Activated CD8-positive, alpha-beta memory T cell treated with anti-CD3 and anti-CD28 coated beads for 1 hour (primary cell): ENCODE measurements around the gene CFAP251.

Experiments
- DNase-seq, 2 donors: peaks; one replicate each; pipeline ENCODE4 v3.0.0-alpha.2; 2020; ENCODE audit warnings: low read depth in 1 of 2; ENCODE audit errors: extremely low read depth in 1 of 2

Gene CFAP251

GRCh38 chr12:122046145-122046544 is 127.8 kb downstream of the CFAP251 start:
- no peak for DNase-seq

DNA sequence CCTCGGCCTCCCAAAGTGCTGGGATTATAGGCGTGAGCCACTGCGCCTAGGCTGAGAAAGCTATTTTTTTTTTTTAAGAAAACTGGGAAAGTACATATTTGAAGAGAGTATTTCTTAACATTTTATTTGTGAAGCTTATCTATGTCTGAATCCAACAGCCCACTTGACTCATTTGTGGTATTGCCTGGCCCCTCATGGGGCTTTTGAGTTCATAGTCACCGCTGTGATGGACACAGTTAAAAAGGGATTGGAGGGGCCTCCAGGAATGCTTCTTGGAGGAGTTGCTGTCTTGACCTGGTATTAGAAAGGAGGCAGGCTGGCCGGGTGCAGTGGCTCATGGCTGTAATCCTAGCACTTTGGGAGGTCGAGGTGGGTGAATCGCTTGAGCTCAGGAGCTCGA is 129.8 kb downstream of the CFAP251 start:
- no peak for DNase-seq

DNA sequence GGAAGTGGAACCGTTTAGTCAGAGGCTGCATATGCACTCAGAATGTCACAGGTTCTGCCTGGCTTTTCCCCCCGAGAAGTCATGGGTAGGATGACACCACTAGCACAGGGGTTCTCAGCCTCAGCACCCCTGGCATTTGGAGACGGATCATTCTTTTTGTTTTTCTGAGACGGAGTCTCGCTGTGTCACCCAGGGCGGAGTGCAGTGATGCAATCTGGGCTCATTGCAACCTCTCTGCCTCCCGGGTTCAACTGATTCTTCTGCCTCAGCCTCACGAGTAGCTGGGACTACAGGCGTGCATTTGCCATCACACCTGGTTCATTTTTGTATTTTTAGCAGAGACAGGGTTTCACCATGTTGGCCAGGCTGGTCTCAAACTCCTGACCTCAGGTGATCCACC is 131.4 kb downstream of the CFAP251 start:
- DNase-seq, result no peak

DNA sequence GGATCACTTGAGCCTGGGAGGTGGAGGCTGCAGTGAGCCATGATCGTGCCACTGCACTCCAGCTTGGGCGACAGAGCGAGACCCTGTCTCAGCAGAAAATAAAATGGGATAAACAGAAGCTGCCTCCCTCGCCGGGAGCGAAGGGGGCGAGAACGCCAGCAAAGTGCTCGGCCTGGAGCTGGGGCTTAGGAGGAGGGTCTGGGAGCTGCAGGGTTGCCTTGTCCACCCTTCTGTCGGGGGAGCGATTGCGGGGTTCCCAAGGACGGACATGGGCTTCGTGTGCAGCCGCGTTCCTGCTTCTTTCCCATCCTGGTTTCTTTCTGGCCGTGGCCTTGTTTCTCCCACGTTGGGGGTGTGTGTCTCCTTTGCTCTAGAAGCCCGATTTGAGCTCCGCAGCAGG is 132.3 kb downstream of the CFAP251 start:
- DNase-seq, result no peak

- no peak for DNase-seq
These were observed 133.0 kb downstream of the CFAP251 start for GRCh38 chr12:122051231-122051876.

- no peak for DNase-seq
These were observed 133.9 kb downstream of the CFAP251 start for GRCh38 chr12:122052285-122052684.
